Stimulated activated CD4-positive, alpha-beta T cell treated with anti-CD3 and anti-CD28 coated beads, Interleukin-4, amount 100 ng/mL, for 48 hours (primary cell): ENCODE results near the gene CERS6.
"Not testable (repeated sequence)": the region's sequence is repeated elsewhere in the genome, so short reads cannot be mapped to it uniquely, and the experiment has no call there.

ENCODE experiments used
- DNase-seq, 2 donors: peaks; one replicate each; pipeline ENCODE4 v3.0.0-alpha.2; 2020; ENCODE audit warnings: low read depth in 2 of 2

CERS6 gene

DNA sequence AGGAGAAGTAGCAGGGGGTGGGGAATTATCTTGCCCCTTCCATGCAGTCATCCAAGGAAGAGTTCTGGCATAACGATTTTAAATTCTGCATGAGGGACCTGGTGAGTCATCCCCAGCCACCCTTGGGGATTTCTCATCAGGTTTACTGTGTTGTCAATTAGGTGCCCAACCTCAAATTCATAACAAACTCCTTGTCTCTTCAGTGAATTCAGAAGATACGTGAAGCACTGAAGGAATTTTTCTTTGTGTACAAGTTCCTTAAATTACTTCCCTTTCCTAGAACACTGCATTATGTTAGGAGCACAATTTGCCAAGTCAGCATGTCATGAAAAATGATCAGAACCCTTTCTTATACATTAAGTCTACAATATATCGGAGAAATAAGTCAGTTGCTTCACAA is 275.5 kb downstream of the CERS6 start:
- no peak for DNase-seq

DNA sequence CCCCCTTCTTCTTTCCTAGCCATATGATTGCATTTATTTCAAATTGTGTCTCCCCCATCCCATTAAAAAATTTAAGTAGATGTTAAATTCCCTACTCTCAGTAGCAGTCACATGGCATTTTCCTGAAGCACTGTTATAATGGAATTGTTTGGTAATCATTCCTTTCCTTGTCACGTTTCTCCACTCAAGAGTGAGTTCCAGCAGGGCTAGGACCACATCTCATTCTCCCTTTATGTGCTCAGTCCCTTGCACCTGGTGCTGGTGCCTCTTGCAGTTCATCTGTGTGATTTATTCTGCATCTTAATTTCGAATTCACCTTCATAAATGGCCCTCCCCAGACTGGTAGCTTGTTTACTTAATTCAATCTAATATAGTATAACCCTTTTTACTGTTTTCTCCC is 276.0 kb downstream of the CERS6 start:
- DNase-seq: no peak

DNA sequence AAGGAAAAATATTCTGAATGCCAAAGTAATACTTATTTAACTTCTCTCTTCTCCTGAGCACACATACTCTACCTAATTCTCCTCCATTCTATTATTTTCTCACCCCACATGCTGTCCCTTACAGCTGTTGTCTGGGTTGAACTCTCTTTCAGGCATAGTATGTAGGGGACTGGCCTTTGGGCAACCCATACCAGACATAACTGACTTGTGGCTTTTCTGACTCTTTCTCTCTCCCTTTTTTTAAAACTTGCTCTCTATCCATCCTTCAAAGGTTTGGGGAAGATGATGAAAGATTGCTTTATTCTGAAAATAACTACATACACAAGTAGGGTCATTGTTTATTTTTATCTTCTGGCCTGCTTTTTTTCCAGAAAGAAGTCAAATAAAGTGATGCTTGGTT is 276.4 kb downstream of the CERS6 start:
- DNase-seq: no peak

DNA sequence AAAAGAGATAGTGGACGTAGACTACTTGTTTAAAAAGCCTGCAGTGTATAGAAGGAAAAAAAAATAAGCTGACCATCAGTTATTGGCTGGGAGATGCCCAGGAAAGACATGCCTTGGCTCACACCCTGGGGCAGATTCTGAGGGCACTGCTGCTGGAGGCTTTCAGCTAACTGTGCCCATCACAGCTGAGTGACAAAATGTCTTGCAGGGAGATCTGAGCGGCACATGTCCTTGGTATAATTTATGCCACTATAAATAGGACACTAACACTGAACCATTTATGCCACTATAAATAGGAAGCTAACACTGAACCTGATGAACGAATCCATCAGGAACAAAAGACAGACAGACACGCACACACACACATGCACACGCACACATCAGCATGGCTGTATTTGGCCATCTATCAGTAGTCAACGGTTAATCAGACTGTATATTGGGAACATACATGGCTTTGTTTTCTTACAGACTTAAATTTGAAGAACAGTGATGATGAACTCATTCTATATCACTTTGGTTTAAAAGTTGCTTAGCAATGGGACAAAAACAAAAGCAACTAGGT is 278.2 kb downstream of the CERS6 start:
- no peak for DNase-seq

DNA sequence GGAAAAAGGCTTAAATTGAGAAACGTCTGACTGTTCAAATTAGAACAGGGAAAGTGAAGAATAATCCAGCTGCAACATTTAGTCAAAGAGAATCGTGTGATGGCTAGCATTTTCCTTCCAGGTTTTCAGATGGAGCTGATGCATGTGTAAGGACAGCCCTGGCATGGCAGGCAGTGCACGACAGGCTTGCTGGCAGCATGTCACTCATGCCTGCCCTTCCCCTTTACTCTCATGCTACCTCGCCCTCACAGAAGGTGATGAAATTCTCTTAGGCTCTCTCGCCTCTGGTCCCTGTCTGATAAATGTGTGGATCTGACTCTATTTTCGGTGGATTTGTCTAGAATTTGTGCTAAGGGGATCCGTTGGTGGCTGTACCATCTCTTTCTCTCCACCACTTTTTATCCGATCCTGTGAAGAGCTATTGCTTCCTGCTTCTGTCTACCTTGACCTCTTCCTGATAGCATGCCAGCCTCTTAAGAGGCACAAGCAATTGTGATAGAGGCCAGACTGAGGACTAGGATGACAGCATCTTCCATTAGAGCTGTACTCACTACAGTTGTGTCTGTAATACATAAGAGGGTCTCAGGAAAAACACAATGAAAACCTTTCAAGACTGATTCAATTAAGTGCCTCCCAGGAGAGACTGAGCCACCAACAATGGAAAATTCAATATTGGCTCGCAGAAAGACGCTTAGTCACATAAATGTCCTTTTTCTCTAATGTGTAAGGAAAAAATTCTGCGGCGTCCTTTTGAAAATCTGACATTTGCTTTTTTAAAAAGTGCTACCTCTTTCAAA is 280.8 kb downstream of the CERS6 start:
- no peak for DNase-seq

DNA sequence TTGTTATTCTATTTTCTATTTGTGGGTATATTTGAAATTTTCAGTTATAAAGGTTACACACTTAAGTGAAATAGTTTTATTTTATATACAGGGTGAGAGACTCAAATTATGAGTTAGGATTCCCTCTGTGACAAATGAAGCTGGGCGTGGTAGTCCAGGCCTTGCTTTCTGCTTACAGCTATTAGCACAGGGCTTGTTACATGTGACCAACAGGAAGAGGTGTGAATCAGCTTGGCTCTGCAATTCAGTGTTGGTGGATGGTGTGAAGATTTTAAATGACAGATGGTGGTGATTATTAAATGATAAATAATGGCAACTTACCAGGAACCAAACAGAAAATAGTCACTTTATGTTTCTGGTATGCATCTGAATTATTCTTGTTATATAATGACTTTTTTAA is 282.0 kb downstream of the CERS6 start:
- DNase-seq: no peak

DNA sequence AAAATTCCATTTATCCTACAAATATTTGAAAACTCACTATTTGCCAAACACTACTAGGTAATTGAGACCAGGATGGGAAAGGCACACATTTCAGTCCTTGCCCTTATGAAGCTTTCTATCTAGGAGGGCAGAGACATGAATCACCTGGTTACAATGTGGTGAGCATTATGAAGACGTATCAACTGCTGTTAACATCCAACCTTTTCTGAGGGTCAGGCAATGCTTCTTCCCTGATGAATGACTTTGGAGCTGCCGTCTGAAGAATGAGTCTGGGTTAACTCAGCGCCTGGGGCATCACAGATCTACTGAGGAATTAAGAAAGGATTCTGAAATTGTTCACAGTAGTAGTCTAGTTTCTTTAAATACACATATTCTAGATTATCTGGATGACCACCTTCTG is 284.3 kb downstream of the CERS6 start:
- no peak for DNase-seq

DNA sequence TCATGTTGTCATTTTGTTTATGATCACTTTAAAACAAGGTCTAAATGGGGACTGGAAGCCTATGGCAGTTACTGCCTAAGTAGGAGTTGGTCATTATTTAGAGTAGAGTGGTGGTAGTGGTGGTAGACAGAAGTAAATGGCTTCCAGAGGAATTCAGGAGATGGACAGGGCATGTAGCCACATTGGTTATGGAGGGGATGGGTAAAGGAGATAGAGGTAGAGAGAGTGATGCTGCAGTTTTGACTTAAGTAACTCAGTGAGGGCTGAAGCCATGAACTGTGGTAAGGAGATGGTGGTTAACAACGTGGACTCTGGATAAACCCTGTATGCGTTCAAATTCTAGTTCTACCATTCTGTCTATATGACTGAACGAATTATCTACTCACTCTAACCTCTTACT is 284.7 kb downstream of the CERS6 start:
- no peak for DNase-seq

DNA sequence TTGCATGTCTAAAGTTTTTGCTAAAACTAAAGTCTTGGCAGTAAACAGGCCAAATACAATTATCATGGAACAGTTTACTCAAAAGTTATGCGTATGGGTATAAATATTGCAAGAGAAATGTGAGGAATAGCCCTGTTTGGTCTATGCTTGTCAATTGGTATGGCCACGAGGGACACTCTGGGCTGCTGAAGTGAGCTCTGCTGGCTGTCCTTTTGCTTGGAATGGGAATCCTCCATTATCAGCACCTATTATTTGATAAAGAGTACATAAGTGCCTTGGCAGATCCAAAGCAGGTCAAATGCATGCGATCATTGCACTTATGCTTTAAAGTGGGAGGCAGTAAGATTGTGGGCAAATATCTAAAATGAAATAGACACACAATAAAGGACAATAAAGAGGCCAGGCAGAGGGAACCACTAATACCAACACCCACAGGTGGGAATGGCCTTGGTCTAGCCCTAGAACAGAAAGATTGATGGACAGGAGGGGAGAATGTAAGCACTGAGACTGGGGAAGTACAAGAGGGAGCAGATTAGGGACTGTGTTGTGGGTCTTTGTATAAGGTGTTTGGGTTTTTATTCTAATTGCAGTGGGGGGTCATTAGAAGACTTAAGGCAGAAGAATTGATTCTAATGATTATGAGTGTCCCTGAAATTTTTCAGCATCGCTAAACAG is 286.3 kb downstream of the CERS6 start:
- DNase-seq: no peak

DNA sequence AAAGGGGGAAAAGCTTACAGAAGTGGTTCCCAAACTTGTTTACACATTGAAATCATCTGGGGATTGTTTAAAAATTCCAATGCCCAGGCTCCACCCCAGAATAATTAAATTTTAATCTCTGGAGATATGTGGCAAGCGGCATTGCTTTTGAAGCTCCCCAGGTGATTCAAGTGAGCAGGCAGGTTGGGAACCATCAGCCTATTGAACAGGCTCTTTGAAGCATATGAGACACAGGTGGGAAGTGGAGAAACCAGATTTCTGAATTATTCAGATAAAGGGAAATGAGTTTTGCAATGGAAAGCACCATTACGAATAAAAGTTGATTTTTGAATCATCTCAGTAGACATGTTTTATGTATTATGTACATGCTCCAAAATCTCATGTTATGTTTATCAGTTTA is 288.8 kb downstream of the CERS6 start:
- no peak for DNase-seq

DNA sequence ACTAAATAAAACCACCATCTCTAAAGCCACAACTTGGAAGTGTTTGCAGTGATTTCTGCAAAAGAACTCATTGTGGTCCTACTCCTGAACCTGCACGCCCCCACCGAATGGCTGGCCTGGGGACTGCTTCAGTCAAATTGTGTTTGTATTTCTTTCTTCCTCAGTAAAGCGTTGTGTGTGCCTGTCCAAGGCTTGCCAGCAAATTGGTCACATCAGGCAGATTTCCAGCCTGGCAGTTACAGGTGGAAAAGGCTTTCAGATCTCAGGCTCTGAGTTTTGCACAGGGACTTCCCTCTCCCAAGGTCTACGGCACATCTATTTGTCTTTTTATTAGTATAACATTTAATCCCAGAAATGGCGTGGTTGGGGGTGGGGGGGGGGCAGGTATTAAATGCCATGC is 292.4 kb downstream of the CERS6 start:
- DNase-seq: no peak

DNA sequence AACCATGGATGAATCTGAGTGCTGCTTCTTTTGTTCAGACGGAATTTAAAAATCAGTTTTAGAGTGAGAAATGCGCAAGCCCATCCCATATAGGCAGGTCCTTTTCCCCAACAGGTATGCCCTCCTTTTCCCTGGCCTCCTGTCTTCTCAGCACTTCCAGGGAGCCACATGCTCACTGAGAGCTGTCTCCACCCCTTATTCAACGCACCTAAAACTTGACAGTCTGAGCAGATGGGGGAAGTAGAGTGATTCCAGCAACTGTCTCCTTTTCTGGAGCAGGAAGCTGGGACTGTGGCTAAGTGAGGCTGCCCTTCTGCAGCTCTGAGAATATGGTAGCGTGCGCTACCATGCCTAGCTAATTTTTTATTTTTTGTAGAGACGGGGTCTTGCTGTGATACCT is 293.2 kb downstream of the CERS6 start:
- no peak for DNase-seq

DNA sequence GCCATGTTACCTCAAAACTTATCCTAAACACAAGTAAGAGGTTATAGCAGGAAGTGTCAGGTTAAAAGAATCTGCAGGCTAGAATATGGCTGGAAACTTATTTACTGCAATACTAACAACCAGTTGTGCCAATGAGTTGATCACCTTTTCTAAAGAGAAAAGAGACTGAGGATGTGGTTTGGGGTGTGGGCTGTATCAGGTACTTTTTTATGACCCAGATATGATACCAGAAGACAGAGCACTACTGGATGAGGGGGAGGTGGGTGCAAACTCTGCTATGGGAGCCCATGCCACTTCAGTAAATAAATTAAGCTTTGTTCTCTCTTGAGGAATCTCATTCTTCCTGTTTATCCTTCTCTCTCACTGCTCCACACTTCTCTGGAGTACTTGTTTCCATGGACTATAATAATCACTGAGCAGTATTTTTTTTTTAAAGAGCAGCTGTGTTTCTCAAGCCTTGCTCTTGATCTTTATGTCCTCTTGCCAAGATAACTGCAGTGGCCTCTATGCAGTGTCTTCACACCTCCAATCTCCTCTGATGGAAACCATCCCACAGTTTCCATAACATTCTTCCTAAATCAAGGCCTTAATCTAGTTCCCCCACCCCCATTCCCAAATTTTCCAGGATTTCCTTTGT is 295.1 kb downstream of the CERS6 start:
- DNase-seq: no peak

DNA sequence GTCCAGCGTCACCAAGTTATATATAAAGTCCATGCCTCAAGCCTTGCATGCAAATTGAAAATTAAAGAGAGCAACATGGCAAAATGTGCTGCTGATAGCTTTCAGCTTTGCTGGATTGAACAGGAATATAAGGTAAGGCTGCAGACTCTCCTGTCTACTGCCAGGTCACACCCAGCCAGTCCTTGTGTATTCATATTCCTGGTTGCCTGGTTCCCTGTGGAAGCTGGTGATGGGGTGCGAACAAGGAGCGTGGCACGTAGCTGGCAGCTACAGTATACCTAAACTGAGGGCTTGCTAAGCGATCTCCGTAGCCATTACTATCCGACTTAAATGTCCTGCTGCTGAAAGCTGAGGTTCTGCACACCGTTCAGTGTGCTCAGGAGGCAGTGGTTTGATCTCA is 296.3 kb downstream of the CERS6 start:
- DNase-seq: no peak

DNA sequence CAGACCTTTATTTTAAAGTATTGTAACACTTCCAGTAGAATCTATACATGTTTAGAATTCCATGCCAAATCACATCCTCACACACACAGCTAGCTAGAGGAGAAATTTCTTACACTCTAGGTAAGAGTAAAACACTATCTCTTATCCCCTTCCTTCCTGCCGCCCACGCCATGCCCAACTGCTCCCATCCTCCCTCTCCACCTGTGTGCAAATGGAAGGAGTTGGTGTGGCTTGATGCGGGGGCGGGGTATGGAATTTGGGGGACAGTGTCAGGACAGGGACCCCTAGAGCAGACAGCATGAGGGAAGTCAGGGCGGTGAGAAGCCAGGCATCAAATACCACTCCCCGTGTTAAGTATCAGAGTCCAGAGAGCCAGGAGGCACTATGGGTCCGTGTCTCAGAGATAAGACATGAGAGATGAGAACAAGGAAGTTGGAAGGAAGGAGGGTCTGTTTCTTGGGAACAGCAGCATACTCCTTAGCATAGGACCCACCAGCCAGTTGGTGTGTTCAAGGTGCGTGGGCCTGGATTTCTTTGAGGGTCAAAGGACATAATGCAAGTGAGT is 297.8 kb downstream of the CERS6 start:
- no peak for DNase-seq

DNA sequence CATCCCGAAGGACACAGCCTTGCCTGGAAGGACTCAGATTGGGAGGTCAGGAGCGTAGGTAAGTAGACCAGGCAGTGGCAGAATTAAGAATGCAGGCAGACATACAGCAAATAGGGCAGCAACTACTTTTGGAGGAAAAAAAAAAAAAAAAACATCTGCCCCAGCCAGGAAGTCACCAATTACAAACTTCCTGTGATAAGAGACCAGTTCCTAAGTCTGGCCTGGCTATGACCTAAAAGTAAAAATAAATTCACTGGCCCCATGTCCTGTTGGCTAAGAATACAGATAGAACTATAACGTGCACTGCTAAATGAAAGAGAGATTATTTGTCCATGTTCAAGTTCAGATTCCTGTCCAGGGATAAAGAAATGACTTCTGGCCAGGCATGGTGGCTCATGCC is 301.2 kb downstream of the CERS6 start:
- DNase-seq: no peak

DNA sequence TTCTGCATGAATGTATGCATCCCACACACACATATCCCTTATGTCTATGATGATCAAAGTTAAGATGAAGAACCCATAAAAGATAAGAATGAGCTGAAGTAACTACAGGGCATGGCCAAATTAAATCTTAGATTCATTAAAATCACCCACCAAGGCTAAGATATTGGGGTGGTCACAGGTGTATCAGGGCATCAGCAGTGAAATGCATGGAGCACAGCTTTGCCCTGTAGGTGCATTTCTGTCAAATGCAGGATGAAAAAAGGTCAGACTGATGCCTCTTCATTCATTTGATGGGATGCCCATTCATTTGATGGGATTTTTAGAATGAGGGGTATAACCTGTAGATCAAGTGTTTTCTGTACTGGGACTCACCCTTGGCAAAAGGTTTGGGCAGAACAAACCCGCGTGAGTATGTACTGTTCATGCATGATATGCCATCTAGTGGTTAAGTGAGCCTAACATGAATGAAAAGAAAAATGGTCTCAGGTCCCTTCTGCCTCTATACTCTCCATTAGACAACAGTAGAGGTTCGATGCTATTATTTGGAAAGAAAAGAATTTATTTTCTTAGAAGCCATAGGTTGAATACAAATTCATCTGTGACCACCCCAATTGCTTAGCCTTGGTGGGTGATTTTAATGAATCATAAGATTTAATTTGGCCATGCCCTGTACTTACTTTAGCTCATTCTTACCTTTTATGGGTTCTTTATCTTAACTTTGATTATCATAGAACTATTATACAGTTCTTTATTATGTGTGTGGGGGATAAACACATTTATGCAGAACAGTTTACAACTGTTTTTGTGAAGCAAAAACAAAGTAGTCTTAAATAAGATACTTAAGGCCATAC is 303.1 kb downstream of the CERS6 start:
- no peak for DNase-seq

DNA sequence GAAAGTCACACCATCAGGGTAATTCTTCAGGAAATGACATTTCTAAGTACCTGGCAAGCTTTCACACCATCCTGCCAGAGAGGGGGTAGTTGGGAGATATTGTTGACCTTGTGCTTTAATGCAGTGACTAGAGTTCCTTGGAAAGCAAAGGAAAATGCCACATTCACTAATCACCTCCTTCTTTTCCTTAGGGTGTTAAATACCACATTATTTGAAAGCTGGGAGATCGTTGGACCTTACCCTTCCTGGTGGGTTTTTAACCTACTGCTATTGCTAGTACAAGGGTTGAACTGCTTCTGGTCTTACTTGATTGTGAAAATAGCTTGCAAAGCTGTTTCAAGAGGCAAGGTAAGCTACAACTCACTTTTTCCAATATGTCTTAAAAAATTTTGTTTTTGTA is 309.3 kb downstream of the CERS6 start:
- DNase-seq: no peak

DNA sequence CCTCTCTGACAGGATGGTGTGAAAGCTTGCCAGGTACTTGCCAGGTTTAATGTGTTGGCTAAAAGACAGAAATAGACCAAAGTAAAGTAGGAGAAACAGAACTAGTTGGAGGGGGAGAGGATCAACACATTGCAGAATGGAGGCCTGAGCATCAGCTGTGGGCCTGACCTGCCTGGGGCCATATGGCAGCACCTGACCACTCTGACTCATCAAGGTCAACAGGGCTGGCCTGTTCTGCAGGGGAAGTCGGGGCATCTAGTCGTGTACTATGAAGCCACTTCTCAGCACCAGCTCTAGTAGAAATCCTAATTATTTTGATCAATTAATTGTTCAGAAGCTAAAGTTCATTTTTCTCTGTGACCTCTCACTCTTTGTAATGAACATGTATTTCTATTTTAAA is 310.5 kb downstream of the CERS6 start:
- DNase-seq: no peak

DNA sequence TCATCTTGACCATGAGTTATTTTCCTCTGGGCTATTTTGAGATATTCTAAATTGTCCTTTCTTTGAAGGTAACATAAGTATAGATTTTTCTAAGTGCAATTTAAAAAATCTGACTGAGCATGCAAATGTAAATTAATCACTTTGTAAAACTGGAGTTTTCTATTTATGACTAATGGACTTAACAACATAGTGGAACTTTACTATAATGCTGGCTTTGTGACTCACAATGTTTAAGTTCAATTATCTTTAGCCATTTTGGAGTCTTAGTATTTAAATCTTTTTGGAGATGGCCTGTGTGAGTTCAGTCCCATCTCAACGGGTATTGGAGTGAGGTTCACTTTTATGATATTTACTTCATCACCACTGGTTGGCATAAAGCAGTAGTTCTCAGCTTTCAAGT is 311.2 kb downstream of the CERS6 start:
- DNase-seq: no peak

DNA sequence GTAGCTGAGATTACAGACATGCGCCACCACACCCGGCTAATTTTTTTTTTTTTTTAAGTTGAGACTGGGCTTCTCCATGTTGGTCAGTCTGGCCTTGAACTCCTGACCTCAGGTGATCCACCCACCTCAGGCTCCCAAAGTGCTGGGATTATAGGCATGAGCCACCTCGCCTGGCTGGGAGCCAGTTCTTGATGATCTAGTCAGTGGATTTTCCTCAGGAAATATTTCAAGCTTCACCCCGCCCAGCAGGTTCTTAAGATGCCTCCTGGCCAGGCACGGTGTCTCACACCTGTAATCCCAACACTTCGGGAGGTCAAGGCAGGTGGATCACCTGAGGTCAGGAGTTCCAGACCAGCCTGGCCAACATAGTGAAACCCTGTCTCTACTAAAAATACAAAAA is 312.3 kb downstream of the CERS6 start:
- DNase-seq: not testable (repeated sequence)

DNA sequence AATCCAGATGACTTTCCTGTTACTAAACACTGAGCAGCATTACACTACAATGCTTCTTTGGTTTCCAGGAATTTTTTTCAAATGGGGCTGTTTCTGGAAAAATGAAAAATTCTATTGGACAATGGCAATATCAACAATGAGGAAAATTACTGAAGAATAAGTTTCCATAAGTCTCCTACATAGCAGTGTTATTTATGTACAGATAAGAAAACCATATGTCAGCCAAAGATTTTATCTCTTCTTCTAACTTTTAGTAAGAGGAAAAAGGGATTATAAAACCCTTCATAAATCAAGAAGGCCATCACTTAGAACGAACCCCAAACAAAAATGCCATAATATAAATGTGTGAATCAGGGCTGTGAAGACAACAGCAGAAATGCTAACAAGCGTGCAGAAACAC is 314.7 kb downstream of the CERS6 start:
- no peak for DNase-seq
